H1 (cell line): ENCODE measurements around the gene OSBPL2. TPM values are rescaled to one million over a fixed set of nuclear protein-coding genes. Genes with fewer than 3 reads are reported as not detected.

ENCODE experiments used
- RAD21 ChIP-seq, 2 experiments: IDR thresholded peaks in 1 of 2; conservative IDR thresholded peaks in 1 of 2; 2 replicates each; pipeline ENCODE4 v1.6.1; 2011; ENCODE audit warnings: low read depth in 2 of 2, low read length in 2 of 2, improper control_type of control experiment in 1 of 2, inconsistent platforms in 1 of 2, mild to moderate bottlenecking in 1 of 2, moderate library complexity in 1 of 2
- SP4 ChIP-seq: IDR thresholded peaks from 2 replicates; pipeline ENCODE4 v1.6.1; 2012; ENCODE audit warnings: low read length, inconsistent platforms
- TEAD4 ChIP-seq: IDR thresholded peaks from 2 replicates; pipeline ENCODE4 v1.6.1; 2012; ENCODE audit warnings: low read depth, low read length, inconsistent platforms, mixed read lengths
- polyA plus RNA-seq, 7 experiments: library from polyadenylated mRNA; depleted of rRNA in 3 of 7; stranded (reverse) in 5 of 7; unstranded in 2 of 7; fragments of >200 nt in 5 of 7; fragments of 200-250 nt in 2 of 7; gene quantifications; 1 replicate in 5 of 7; 2 replicates in 1 of 7; 4 replicates in 1 of 7; pipeline versions ENCODE4 v1.2.1 to v1.2.3, GENCODE V29; 2011 to 2013; ENCODE audit warnings: missing spikeins in 2 of 7, mixed read lengths in 2 of 7
- total RNA-seq: library from RNA; stranded (reverse); fragmentation: NEBNext Ultra II Directional; extraction: Animal tissue kit (Norgen Biotek cat#: 25700); gene quantifications from 2 replicates; pipeline ENCODE4 v1.2.1, GENCODE V29; 2021

The OSBPL2 gene
- total and polyA plus RNA-seq, 2 of the 8 experiments (the other 6 are each of a cell fraction or from before 2014, with no cell fraction given), result 11.7 to 42.4 TPM

DNA sequence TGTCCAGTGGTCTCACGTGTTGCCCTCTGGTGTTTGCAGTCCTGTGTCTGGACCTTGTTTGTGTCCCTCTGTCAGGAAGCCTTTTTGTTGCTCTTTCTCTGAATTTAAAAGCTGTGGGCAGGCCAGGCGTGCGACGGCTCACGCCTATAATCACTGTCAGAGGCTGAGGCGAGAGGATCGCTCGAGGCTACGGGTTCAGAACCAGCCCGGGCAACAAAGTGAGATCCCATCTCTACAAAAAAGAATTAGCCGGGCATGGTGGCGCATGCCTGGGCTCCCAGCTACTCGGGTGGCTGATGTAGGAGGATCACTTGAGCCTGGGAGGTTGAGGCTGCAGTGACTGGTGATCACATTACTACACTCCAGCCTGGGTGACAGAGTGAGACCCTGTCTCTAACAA, 28.5 kb downstream of the OSBPL2 start (continued):
- no peak for TF ChIP-seq RAD21 (IDR thresholded peaks at IDR 0.05 in 1 of 2, conservative IDR thresholded peaks at IDR 0.05 in 1 of 2; ENCODE audit: low read depth in 2 of 2, low read length in 2 of 2)
- no peak for TF ChIP-seq TEAD4
- TF ChIP-seq SP4, result no peak
- TF ChIP-seq, all 59 proteins: peak for 0
